NCI-H1694 (cell line): ENCODE results near the gene PROX1.

Experiments used
- DNase-seq: peaks from one replicate; lab custom pipeline; 2025; lab: John Stamatoyannopoulos, UW

PROX1 gene, protein sequence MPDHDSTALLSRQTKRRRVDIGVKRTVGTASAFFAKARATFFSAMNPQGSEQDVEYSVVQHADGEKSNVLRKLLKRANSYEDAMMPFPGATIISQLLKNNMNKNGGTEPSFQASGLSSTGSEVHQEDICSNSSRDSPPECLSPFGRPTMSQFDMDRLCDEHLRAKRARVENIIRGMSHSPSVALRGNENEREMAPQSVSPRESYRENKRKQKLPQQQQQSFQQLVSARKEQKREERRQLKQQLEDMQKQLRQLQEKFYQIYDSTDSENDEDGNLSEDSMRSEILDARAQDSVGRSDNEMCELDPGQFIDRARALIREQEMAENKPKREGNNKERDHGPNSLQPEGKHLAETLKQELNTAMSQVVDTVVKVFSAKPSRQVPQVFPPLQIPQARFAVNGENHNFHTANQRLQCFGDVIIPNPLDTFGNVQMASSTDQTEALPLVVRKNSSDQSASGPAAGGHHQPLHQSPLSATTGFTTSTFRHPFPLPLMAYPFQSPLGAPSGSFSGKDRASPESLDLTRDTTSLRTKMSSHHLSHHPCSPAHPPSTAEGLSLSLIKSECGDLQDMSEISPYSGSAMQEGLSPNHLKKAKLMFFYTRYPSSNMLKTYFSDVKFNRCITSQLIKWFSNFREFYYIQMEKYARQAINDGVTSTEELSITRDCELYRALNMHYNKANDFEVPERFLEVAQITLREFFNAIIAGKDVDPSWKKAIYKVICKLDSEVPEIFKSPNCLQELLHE

DNA sequence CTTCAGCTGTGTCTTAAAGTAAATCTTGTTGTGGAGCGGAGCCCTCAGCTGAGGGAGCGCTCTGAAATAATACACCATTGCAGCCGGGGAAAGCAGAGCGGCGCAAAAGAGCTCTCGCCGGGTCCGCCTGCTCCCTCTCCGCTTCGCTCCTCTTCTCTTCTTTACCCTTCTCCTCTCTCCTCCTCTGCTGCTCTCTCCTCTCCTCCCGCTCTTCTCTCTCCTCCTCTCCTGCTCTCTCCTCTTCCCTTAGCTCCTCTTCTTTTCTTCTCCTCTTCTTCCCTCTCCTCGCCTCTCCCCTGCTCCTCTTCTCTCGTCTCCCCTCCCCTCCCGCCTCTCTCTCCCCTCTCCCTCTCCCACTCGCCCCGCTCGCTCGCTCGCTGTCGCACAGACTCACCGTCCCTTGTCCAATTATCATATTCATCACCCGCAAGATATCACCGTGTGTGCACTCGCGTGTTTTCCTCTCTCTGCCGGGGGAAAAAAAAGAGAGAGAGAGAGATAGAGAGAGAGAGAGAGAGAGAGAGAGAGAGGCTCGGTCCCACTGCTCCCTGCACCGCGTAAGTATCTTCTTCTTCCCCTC, at the start of gene PROX1:
PROX1 (plus strand) TSS at position 47 of the 580 bp plus-strand sequence. CDS start 8,563 bp downstream, outside the sequence.
- DNase-seq, result no peak

DNA sequence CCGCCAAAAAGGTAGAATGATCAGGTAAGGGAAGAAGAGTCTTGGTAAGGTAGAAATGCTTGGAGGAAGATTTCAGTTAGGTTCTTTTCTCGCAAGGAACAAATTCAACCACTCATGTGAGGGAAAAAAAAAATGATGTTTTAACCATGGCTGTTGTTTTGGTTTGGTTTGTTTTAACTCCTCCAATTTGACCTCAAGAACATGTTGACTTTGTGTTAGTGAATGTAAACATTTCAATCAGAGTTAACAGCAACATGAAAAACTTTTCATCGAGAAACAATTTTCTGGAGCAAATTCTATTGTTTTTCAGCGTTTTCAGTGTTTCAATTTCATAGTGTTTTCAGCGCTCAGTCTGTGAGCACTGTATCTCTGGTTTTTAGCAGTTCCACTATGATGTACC, 49.0 kb upstream of the PROX1 start:
- DNase-seq, result no peak

DNA sequence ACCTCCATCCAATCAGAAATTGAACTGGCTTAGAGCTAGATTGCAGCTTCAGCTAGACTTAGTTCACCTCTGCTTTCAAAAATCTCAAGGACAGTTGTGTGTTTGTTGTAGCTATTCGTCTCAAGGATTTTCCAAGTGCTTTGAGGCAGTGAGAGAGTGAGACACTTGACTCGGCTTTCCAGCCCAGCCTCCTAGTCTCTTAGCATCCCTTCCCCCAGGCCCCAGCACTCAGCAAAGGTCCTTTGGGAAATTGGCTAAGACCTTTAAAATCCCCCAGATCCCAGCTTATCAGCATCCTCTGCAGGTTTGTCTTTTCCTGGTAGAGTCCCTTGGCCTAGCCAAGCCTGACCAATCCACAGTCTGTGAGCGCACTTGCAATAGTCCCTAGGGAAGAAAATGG, 47.9 kb upstream of the PROX1 start:
- DNase-seq, result no peak

DNA sequence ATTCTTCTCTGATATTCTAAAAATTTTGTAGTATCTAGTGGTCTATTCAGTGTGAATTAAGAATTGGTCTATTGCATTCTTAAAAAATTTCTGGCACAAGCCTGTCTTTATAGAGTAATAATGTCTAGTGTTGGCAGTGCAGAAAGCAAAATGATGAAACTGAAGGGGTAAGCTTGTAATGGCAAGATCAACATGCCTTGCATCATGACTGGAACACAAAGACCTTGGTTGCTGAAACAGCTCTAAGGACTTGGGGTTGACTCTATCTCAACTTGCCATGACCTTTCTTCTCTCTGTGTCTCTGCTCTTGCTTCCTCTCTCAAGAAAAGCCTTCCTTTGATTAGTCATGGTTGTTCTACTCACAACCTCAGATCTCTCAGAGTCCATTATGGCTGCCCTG, 46.8 kb upstream of the PROX1 start:
- no peak for DNase-seq

DNA sequence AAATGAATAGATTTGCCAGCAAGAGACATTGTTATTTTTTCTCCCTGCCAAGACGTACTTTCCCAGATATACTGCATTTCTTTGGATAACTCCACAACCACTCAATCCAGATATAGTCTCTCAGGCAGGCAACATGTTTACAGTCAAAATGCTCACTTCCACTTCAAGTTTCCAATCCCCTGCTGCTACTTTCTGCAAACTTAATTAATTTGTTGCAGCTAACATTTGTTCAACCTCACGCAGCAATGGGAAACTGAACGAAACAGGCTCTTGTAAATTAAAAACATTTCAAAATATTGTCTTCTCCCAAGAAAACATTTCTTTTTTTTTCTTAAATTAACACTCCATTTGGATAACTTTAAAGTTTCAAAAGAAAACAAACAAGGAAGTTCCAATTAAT, 45.7 kb upstream of the PROX1 start:
- DNase-seq, result no peak

DNA sequence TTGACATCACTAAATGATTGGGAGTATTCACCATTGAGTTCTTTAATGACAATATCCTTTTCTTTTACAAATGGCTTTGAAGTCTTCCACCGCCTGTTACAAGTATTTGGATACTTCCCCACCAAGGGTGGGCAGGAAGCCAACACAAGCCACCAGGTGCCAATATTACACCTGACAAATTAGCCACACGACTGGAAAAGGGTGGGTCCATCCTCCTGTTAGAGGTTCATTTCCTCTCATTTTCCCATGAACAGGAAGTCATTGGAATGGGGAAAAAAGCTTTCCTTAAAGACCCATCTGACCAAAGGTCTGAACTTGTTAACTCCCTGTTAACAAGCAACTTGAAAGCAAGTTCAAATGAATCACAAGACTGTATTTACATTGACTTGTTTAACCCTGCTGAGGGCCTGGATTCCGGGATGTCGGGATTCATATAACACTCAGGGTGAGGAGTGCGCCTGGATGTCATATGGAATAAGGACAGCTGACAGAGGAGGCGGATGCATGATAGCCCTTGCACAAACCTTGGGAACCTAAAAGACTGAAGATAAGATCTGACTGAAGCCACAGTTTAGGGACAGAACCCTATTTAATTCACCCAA, 40.5 kb upstream of the PROX1 start:
- no peak for DNase-seq

DNA sequence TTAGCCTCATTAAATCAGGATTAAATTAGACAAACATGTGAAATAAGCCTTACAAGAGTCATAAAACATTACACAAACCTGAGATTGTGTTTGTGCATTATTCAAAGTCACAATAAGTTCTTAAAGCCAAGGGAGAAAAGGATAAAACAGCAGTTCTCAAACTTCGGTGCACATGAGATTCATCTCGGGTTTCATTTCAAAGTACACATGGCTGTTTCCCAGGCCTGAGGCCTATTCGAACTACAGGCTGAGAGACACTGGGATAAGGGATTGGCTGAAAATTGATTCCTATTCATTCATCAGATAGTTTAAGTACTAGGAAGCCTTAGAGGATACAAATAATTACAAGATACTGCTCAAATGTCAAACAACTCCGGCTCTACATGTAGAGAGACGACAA, 35.9 kb upstream of the PROX1 start:
- no peak for DNase-seq

DNA sequence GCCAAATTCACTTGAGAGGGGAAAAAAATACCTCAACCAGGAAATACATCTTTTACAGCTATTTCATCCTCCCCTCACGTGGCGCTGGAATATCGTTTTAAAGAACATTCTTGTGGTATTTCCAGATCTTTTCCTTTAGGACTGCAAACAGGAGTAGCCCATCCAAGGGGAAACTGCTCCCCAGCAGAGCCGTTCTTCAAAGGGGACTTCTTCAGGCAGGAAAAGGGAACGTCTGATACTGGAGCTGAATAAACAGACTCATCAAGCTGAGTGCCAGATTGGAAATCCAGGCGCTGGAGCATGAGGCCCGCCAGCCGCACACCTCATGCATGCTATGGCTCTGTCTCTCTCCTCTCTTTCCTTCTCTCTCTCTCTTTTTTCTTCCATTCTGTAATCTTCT, 34.0 kb upstream of the PROX1 start:
- no peak for DNase-seq

DNA sequence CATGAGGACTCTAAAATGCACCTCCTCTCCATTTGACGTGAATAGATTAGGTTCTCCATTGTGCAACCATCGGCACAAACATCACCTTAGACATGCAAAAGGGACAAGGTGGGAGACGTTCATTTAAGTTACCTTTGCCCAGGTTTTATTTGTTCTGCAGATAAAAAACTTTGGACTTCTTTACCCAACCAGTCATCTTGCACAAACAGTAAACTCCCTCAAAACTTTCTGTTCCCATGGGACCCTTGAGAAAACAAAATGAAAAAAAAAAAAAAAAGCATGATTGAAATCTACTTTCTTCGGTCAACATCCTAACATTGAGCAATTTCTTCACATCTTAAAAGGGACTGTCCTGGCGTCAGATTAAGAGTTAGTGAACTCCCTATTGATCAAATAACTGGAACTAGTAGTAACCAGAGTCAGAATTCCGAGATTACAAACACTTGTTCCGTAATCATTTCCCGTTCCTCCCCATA, 31.4 kb upstream of the PROX1 start:
- no peak for DNase-seq

DNA sequence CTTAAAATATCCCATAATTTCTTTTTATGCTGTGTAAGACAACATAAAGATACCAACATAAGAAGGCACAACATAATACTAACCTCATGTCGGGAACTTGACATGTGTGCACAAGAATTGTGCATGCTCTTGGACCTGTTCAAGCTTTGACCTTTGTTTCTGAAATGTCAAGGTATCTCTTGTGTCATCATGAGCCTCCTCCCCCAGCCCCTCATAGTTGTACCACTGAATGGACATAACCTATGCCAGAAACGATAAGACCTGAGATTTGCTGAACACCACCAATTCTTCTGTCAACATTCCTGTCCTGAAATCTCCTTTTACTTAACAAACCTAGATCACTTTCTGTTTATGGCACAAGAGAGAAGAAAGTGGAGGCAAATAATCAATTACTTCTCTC, 29.4 kb upstream of the PROX1 start:
- DNase-seq, result no peak

DNA sequence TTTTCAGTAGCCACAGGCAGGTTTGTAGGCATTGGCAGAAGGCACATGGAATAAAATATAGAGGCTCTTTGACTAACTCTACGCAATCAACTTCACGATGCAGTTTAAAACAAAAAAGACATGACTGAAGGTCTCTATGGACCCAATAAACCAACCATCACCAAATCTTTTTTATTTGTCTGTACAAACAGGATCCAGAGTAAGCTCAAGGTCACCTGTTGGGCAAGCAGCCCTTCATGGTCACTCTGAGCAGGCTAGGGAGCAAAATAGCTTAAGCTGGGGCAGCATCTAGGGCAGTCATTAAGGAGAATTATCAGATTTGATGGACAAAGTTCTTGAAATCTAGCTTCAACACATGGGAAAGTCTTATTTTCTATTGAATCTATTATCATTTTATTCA, 26.8 kb upstream of the PROX1 start:
- DNase-seq, result no peak

DNA sequence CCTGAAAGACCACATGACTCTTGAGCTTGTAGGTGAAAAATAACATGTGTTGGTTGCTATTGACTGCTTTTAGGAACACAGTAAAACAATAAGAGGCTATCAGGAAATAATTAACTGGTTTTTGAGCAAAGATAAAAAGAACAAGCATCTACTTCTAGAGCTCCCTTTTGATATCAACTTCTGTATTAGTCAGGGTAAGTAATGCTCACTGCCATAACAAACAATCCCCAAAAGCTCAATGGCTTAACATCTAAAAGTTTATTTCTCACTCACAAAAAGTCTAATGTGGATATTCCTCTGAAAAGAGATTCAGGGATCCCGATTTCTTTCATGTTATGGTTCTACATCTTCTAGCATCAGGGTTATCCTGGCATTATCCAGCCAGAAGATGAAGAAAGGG, 25.3 kb upstream of the PROX1 start:
- no peak for DNase-seq

DNA sequence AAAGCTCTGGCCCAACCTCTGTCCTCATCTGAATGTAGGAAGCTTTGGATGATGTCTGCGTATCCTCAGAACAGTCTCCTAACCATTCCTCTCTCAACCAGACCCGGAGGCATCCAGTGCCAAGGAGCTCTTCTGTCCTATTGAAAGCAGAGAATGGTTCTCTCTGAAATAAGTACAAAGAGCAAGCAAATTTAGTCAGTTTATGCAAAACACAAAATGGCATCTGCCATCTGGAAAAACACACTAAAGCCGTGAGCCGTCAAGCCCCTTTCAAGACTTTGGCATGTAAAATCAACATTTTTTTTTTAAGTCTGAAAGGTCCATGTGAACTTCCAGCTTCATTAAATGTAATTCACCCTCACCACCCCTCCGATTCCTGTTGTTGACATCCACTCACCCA, 21.7 kb upstream of the PROX1 start:
- DNase-seq, result no peak

DNA sequence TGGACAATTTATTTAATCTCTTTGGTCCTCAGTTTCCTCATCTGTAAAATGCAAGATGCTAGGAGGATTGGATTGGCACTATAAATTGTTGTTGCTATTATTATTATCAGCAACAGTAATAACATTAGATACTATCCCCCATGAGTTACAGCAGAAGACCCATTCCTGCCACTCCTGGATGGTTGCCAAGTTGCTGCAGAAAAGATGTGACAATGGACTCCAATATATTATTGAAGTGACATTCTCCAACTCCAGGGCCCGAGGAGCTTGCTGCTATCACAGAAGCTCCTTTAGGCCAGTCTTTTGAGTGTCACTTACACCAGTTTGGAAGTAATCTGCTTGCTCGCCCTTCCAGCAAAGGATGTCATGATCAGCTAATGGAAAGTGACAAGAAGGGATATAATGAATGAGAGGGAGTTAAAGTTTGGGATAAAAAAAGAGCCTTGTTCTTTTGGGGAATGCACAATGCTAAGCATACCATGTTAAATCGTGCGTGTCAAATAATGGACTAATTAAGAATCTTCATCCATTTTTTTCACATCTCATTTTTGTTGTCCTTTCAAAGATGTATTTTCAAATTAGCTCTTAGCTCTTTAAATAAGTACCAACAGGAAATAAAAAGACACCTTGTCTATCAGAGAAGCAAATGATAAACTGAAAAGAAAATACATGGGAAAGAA, 19.5 kb upstream of the PROX1 start:
- no peak for DNase-seq

DNA sequence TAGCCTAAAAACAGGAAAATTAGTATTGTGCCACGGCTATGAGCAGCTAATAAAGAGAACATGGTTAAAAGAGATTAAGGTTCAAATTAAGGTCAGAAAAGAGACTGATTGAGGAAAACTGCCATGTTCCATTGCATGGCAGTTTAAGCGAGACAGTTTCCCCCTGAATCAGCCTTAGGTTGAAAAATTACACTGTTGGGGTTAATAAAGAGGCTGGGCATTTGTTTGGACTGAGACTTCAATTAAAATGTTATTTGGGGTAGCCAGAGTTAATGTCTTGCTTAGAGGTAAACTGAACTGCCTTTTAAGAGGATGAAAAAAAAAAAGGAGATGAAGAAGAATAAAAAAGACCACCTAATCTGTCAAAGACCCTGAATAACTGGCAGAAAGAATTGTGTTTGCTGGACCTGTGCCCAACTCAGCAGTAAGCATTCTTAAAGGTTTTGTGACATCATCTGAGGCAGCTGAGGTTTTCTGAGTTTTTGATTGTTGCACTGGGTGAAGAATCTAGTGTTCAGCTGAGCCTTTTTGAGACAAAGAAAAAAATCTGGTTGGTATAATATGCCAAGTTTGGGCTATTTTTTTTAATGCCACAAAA, 17.7 kb upstream of the PROX1 start:
- DNase-seq, result no peak

DNA sequence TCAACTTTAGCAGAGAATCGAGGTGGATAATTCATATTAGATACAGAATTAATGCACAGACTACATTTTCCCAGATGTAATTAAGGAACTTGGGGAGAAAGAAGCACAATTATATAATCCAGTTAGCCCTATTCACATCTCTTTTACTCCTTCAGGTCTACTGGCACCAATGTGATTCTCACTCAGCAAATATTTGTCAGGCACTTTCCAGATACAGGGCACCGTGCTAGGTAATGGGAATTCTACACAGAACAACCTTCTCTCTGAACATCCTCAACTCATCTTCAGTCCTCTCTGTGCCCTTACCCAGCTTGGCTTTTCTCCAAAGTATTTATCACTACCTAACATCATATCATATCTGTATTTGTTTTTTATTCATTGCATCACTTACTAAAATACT, 15.6 kb upstream of the PROX1 start:
- no peak for DNase-seq

DNA sequence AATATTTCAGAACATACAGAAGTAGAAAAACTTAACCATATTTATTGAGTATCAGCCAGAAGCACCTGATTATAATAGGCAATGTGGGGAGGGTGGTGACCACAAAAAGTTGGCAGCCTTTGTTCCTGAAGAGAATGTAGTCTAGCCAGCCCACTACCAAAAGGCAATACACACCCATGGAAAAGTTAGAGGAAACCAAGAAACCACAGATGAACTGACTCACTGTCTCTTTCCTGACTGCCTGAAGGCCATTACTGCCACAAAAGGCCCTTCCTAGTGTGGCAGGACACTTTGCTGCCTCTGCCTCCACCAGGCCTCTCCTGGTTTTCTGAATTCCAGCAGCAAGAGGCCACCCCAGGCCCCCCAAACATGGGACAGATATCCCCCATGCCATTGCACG, 14.6 kb upstream of the PROX1 start:
- DNase-seq, result no peak

DNA sequence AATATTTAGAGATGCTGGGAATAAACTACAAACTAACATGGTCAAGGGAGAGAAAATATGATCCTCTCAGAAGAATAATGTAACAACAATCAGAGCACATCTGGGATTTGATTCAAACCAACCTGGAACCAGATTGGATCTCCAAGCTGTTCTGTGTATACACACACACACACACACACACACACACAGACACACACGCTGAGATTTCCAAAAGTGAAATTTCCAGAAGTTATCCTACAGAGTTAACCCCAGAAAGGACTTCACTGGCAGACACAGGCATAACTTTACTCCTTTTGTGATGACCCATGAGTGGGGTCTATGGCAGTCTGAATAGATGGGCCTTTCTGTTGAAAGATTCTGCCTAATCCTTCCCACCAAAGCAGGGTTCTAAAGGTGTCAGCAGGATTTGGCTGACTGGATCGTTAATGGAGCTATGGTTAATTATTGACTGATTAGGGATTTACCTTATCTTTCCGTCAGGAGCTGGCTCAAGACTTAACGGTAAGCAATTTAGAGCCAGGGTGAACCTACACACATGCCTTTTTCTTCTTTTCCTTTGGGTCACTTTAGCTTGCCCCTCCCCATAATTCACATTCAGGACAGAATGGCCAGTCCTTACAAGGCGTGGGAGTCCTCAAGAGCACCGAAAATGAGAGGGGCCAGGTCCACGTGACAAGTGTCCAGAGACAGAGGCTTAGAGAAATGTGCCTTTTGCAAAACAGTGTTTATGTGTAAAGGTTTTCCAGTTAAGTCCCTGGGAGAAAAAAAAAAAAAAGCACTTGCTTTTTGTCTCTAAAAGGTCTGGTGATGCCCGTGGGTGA, 10.9 kb upstream of the PROX1 start:
- no peak for DNase-seq

DNA sequence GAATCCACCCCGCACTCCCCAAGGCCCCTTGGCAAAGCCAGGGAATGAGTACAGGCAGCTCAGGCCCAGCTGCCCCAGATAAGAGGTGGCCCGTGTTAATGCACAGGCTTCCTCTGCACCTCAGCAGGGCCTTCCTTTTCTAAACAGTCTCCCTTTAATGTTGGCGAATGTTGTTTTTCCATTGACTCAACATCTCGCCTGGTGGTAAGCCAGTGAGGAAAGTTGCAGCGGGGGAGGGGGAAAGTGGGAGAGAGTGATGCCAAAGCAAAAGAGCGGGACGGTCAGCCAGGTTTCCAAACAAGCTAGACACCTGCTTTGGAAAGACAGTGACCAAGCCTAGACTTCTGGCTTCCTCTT, 10.3 kb upstream of the PROX1 start:
- no peak for DNase-seq

DNA sequence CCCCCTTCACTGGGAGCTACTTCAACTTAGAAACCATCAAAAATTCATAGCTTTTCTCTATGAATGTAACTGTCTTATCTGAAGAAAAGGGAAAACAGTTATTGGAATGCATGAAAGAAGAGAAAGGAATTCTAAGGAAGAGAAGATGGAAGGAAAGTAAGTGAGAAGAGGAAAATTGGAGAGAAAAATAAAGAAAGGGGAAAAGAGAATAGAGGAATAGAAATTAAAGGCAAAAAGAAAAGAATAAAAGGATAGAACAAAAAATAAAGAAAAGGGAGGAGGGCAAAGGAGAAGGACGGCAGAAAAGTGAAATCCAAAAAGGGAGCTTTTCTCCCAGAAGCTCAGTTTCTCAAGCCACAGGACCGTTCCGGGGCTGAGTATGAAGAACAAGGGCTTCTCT, 9.9 kb upstream of the PROX1 start:
- DNase-seq, result no peak
